ENCODE results near the gene CELF2.
A peak's percentile ranks its signal among the peaks of the same experiment; 100 is the strongest.

CELF2 gene

GRCh38 chr10:11209830-11210181 lies 192.1 kb downstream of the CELF2 start:
- POLR2A ChIA-PET (ENCODE audit: low non-redundant PET): no interaction called here
- no peak overlapping the region for H3K27ac ChIP-seq
- TF ChIP-seq CTCF (conservative IDR thresholded peaks at IDR 0.05; ENCODE audit: low read depth): no peak
- no peak for DNase-seq (ENCODE audit: low spot score)
- CTCF ChIA-PET: no interaction called here

DNA sequence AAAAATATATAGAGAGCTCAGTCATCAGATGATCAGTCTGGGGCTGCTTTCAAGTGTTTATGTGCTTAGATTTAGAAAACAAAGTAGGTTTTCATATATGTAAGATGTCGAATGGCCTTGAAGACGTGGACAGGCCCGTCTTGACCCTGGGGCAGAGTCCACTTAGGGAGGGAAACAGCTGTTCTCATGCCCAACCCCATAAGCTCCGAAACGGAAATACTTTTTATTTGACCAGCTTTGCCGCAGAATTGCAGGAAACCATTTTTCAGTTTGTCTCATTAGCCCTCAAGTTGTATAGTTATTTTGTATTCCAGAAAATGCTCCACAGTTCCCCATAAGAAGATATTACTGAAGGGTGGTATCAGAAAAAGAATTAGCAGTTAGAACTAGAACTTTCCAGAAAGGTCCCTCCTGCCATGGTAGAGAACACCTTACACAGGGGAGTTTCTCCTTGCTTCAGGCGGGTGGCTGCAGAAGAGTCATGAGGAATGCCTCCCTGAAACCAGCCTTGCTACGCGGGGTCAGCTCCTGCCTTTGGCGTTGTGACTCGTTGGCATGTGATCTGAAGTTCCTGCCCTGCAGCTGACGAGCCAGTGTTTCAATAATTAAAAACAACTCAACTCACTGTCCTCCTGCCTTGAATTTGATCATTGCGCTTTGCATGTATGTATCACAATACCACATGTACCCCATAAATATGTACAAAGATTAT lies 192.7 kb downstream of the CELF2 start:
- POLR2A ChIA-PET (ENCODE audit: low non-redundant PET): no interaction called here
- CTCF ChIA-PET: interaction anchor here (0.7 kb wide), 1 partner anchor 107 kb away, joined by 3 read pairs; no protein-coding TSS in a partner anchor
- no peak for TF ChIP-seq CTCF (conservative IDR thresholded peaks at IDR 0.05; ENCODE audit: low read depth)
- DNase-seq (ENCODE audit: low spot score): peak; percentile 3
- no peak overlapping the region for H3K27ac ChIP-seq

GRCh38 chr10:11212288-11213085 lies 194.8 kb downstream of the CELF2 start:
- no peak for DNase-seq (ENCODE audit: low spot score)
- no peak overlapping the region for H3K27ac ChIP-seq
- POLR2A ChIA-PET (ENCODE audit: low non-redundant PET): no interaction called here
- CTCF ChIA-PET: no interaction called here
- TF ChIP-seq CTCF (conservative IDR thresholded peaks at IDR 0.05; ENCODE audit: low read depth): no peak

DNA sequence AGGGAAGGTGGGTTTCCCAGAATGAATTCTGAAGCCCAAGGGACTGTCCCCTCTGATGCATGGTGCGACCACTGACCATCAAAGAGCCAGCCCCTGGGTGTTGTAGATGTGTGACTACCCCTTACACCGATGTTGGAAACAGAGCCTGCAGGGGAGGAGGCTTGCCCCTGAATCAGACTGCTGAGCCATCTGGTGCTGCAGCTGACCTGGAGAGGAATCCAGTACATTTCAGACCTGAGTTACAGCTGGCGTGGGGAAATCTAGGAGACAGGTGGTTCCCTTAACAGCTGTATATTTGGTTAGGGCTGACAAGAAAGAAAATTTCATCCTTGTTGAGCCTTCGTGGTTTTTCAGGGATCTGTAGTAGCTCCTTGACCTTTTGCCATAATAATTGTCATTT lies 195.5 kb downstream of the CELF2 start:
- ChIA-PET CTCF (no interaction called here), POLR2A (ENCODE audit: low non-redundant PET) (no interaction called here)
- no peak for TF ChIP-seq CTCF (conservative IDR thresholded peaks at IDR 0.05; ENCODE audit: low read depth)
- DNase-seq (ENCODE audit: low spot score): no peak
- no peak overlapping the region for H3K27ac ChIP-seq

DNA sequence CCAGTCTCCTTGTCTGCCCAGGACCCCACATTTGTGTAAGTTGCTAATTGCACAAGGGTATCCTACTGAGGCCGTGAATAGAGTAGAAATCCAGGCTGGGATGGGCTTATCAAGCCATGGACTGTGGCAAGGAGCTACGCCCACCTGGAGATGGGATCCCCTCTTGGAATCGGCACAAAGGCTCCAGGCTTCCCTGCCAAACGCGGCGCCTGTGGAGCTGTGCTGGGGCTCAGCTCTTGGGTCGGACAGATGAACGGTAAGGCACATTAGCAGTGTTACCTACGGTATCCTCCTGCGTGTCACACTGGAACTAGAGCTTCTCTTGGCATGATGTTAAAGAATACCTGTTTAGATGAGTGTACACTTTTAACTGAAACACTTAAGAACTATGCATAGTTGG lies 196.7 kb downstream of the CELF2 start:
- no peak for DNase-seq (ENCODE audit: low spot score)
- ChIA-PET CTCF (interaction anchor here (0.5 kb wide), 1 partner anchor 428 kb away, joined by 4 read pairs; no protein-coding TSS in a partner anchor), POLR2A (ENCODE audit: low non-redundant PET) (no interaction called here)
- TF ChIP-seq CTCF (conservative IDR thresholded peaks at IDR 0.05; ENCODE audit: low read depth): no peak
- H3K27ac ChIP-seq: no peak overlapping the region

GRCh38 chr10:11215471-11215870 lies 197.8 kb downstream of the CELF2 start:
- ChIA-PET POLR2A (ENCODE audit: low non-redundant PET) (no interaction called here), CTCF (no interaction called here)
- H3K27ac ChIP-seq: no peak overlapping the region
- DNase-seq (ENCODE audit: low spot score): no peak
- TF ChIP-seq CTCF (conservative IDR thresholded peaks at IDR 0.05; ENCODE audit: low read depth): no peak

Data from RWPE1 (cell line).